ENCODE measurements around the gene GPR156. TPM values are rescaled to one million over a fixed set of nuclear protein-coding genes. Genes with fewer than 3 reads are reported as not detected.

GPR156 gene
- total and polyA plus RNA-seq, 2 donors (not counting 3 experiments of a cell fraction or from before 2014, with no cell fraction given), result 0.14 to 0.27 TPM

GRCh38 chr3:120143676-120144075 is 141.3 kb downstream of the GPR156 start:
- Histone ChIP-seq H3K4me3 (replicated peaks in 1 of 3; ENCODE audit: insufficient read depth in 1 of 3, low read depth in 1 of 3, low read length in 3 of 3) (no peak overlapping the region), H3K9me1 (replicated peaks; ENCODE audit: control insufficient read depth, extremely low read depth, insufficient read depth, low read length) (no peaks in the 10 kb centered on the region), H3K9me3 (replicated peaks; ENCODE audit: control insufficient read depth, insufficient read depth, low read length) (no peaks in the 10 kb centered on the region), H3K79me2 (ENCODE audit: control insufficient read depth, insufficient read depth, low read length) (no peaks in the 10 kb centered on the region), H3K36me3 (ENCODE audit: control insufficient read depth in 2 of 2, extremely low read depth in 1 of 2, insufficient read depth in 2 of 2, low read length in 2 of 2) (no peaks in the 10 kb centered on the region), H3K27ac (ENCODE audit: insufficient read depth, low read depth, low read length) (no peak overlapping the region), H3K4me2 (ENCODE audit: insufficient read depth, low read length) (no peak overlapping the region), H3K9ac (replicated peaks; ENCODE audit: extremely low read depth, insufficient read depth, low read length) (no peak overlapping the region), H4K20me1 (replicated peaks; ENCODE audit: control insufficient read depth, extremely low read depth, insufficient read depth, low read length) (no peaks in the 10 kb centered on the region), H3K27me3 (ENCODE audit: control insufficient read depth in 2 of 2, insufficient read depth in 2 of 2, low read length in 2 of 2) (no peaks in the 10 kb centered on the region), H3K4me1 (ENCODE audit: control insufficient read depth, extremely low read depth, insufficient read depth, low read length) (peaks cover 18% of the 10 kb centered on the region), H2AFZ (ENCODE audit: low read depth, low read length) (no peak overlapping the region)
- BruUV-seq (replicated peaks), result no TSS peak
- intact Hi-C loops (cut with micrococcal nuclease), result no loop called here
- FAIRE-seq, result no peak
- no peak for DNase-seq (ENCODE audit: low read depth, low spot score)
- ChIA-PET POLR2A (no interaction called here), CTCF (interaction anchor here (1.1 to 1.6 kb wide), 2 partner anchors 8 to 9 kb away, joined by 3 to 6 read pairs; no protein-coding TSS in a partner anchor)
- no peak for TF ChIP-seq POLR2AphosphoS5 (IDR thresholded peaks at IDR 0.05; ENCODE audit: insufficient read depth, low read depth, low read length)
- TF ChIP-seq MAX (IDR thresholded peaks at IDR 0.05; ENCODE audit: insufficient read depth, insufficient read length), result no peak
- TF ChIP-seq JUN (IDR thresholded peaks at IDR 0.05; ENCODE audit: borderline replicate concordance, insufficient read depth, insufficient read length, low read depth), result no peak
- no peak for TF ChIP-seq GATA2 (IDR thresholded peaks at IDR 0.05; ENCODE audit: insufficient read depth, insufficient read length, low read depth, low read length)
- TF ChIP-seq FOS (IDR thresholded peaks at IDR 0.05; ENCODE audit: borderline replicate concordance, insufficient read depth, low read length), result no peak
- TF ChIP-seq MYC (IDR thresholded peaks at IDR 0.05; ENCODE audit: low read depth, low read length), result no peak
- TF ChIP-seq CTCF (IDR thresholded peaks at IDR 0.05; ENCODE audit: extremely low read depth in 1 of 2, insufficient read depth in 1 of 2, low read depth in 1 of 2, low read length in 2 of 2), result no peak
- no peak for TF ChIP-seq EZH2 (IDR thresholded peaks at IDR 0.05; ENCODE audit: borderline replicate concordance, low read depth, low read length, severe bottlenecking)
- no peak for TF ChIP-seq POLR2A (IDR thresholded peaks at IDR 0.05; ENCODE audit: low read depth, low read length)
- dilution Hi-C loops (cut with MboI; ENCODE audit: extremely low pct_ligation_motif_present, low sequenced_read_pairs), result no loop called here

Measured in endothelial cell of umbilical vein (primary cell).